ENCODE data around the gene ALG12. TPM values are rescaled to one million over a fixed set of nuclear protein-coding genes. Genes with fewer than 3 reads are reported as not detected.

Gene ALG12
- total RNA-seq, 4 donors from 2014 or later, result 10.1 to 24.4 (median 18.3) TPM

DNA sequence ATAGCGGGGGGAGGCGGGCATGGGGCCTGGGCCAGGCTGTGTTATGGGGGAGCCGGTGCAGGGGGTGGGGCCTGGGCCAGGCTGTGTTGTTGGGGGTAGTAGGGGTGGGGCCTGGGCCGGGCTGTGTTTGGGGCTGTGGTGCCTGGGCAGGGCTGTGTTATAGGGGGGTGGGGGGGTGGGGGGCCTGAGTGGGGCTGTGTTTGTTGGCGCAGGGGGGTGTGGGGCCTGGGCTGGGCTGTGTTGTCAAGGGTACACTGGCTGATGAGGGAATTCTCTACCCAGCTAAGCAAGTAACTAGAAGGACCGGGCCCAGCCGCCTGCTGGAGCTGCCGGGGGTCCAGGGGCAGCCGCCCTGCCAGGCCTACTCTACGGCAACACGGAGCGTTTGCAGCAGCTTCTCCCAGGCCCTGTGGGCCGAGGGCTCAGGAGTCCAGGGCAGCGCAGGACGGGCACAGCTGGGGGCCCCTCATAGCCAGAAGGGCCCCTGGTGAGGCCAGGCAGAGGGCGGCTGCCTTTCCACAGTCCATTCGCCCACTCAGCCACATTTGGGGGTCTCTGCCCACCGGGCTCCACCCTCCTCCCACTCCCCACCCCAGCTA lies 32.3 kb upstream of the ALG12 start:
- intact Hi-C loops (cut with DNase I; ENCODE audit: low total_unique reads), result no loop called here
- H3K4me1 ChIP-seq, result peaks cover 19 to 63% (median 59%) of the 10 kb centered on the region in 4 donors
- H3K36me3 ChIP-seq, result no peaks in the 10 kb centered on the region
- peak; percentile 61 for DNase-seq
- in situ Hi-C loops (cut with MboI; ENCODE audit: low pct_ligation_motif_present in 1 of 4, low pct_unique_long_range_greater_than_20kb in 1 of 4, low sequenced_read_pairs in 3 of 4), result loop anchor here in 1 of 4 donors (25.0 kb wide), 1 partner anchor 88 kb away; the partner anchor contains the start of gene ZBED4
- no peak overlapping the region for H3K4me3 ChIP-seq
- peak overlapping the region; percentile 90 to 97 (median 94) for H3K27ac ChIP-seq
- no peaks in the 10 kb centered on the region for H3K9me3 ChIP-seq
- 49 to 76% methylated on average over 4 to 14 of the region's 18 CpGs for WGBS, 2 donors (ENCODE audit: low coverage in 1 of 2)
- no peak for TF ChIP-seq EP300 (IDR thresholded peaks at IDR 0.05; ENCODE audit: low read depth)
- TF ChIP-seq POLR2AphosphoS5 (IDR thresholded peaks at IDR 0.05), result no peak
- TF ChIP-seq POLR2A (IDR thresholded peaks at IDR 0.05), result no peak
- TF ChIP-seq CTCF (IDR thresholded peaks at IDR 0.05), result no peak
- H3K27me3 ChIP-seq, result no peaks in the 10 kb centered on the region

GRCh38 chr22:49949914-49950292 lies 31.7 kb upstream of the ALG12 start:
- Histone ChIP-seq H3K27me3 (no peaks in the 10 kb centered on the region), H3K4me3 (no peak overlapping the region), H3K4me1 (peaks cover 19 to 63% (median 59%) of the 10 kb centered on the region in 4 donors), H3K27ac (peak overlapping the region; percentile 90 to 97 (median 94)), H3K9me3 (no peaks in the 10 kb centered on the region), H3K36me3 (no peaks in the 10 kb centered on the region)
- DNase-seq, result no peak
- in situ Hi-C loops (cut with MboI; ENCODE audit: low pct_ligation_motif_present in 1 of 4, low pct_unique_long_range_greater_than_20kb in 1 of 4, low sequenced_read_pairs in 3 of 4), result loop anchor here in 1 of 4 donors (25.0 kb wide), 1 partner anchor 88 kb away; the partner anchor contains the start of gene ZBED4
- TF ChIP-seq CTCF (IDR thresholded peaks at IDR 0.05), result no peak
- TF ChIP-seq POLR2A (IDR thresholded peaks at IDR 0.05), result no peak
- no peak for TF ChIP-seq POLR2AphosphoS5 (IDR thresholded peaks at IDR 0.05)
- TF ChIP-seq EP300 (IDR thresholded peaks at IDR 0.05; ENCODE audit: low read depth), result no peak
- WGBS, 2 donors (ENCODE audit: low coverage in 1 of 2), result 71% methylated on average over 1 of the region's 11 CpGs; no CpG with 5 or more reads in 1 of the 2 donors
- intact Hi-C loops (cut with DNase I; ENCODE audit: low total_unique reads), result no loop called here

DNA sequence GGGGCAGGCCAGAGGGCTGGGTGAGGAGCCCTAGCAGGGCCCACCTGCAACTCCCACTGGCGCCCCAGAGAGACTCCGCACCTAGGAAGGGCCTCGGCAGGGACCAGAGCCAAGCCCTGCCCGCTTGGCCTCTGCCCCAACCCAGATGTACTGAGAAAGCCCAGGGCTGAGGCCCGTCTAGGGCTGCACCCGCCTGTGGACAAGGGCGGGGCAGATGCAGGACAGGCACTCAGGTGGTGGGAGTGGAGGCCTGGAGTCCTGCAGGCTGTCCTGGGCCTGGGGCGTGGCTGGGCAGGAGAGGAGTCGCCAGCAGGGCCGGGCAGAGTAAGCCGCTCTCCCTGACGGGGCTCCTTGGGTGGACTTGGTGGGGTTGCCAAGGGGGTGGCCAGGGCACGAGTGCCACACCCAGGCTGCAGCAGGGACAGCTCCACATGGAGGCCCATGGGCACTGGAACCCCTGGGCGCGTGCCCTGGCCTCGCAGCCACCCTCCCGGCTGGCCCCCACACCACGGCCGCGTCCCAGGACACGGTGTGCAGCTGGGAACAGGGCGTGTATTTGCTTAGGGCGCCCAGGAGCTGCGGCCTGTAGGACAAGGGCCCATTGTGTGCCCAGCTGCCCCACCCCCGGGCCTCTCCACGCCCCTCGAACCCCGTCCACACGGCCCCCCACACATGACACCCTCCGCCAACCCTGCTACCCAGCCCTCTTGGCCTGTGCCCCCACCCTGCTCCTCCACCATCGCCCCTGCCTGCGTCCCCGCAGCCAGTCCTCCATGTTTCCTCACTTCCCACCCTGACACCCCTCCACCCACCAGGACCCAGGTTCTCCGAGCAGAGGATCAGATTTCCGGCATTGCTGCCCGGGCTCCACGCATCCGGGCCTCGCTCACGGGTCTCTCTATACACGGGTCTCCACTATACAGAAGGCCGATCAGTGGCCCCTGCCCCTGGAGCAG lies 31.0 kb upstream of the ALG12 start:
- 72% methylated on average over 31 of the region's 42 CpGs; no CpG with 5 or more reads in 1 of the 2 donors for WGBS, 2 donors (ENCODE audit: low coverage in 1 of 2)
- peak; percentile 93 for DNase-seq
- H3K27ac ChIP-seq, result peak overlapping the region; percentile 90 to 97 (median 94)
- no peaks in the 10 kb centered on the region for H3K27me3 ChIP-seq
- intact Hi-C loops (cut with DNase I; ENCODE audit: low total_unique reads), result no loop called here
- peak overlapping the region; percentile 16 to 47 (median 44) for H3K4me3 ChIP-seq
- no peaks in the 10 kb centered on the region for H3K36me3 ChIP-seq
- in situ Hi-C loops (cut with MboI; ENCODE audit: low pct_ligation_motif_present in 1 of 4, low pct_unique_long_range_greater_than_20kb in 1 of 4, low sequenced_read_pairs in 3 of 4), result no loop called here
- peaks cover 19 to 63% (median 59%) of the 10 kb centered on the region in 4 donors for H3K4me1 ChIP-seq
- TF ChIP-seq POLR2A (IDR thresholded peaks at IDR 0.05) (peak; percentile 99), CTCF (IDR thresholded peaks at IDR 0.05) (peak in 1 of 5 experiments; percentile 33), EP300 (IDR thresholded peaks at IDR 0.05; ENCODE audit: low read depth) (peak; percentile 99), POLR2AphosphoS5 (IDR thresholded peaks at IDR 0.05) (peak; percentile 80 to 98 (median 95))
- no peaks in the 10 kb centered on the region for H3K9me3 ChIP-seq
